GM21529 (cell line): ENCODE results near the gene HSD17B10.
"Not testable (repeated sequence)": the region's sequence is repeated elsewhere in the genome, so short reads cannot be mapped to it uniquely, and the experiment has no call there.

Experiments
- ATAC-seq: cut with Tn5 transposase; IDR thresholded peaks from one replicate; pipeline ENCODE4 v1.9.1; 2021; ENCODE audit not compliant: unreplicated experiment

HSD17B10 gene

DNA sequence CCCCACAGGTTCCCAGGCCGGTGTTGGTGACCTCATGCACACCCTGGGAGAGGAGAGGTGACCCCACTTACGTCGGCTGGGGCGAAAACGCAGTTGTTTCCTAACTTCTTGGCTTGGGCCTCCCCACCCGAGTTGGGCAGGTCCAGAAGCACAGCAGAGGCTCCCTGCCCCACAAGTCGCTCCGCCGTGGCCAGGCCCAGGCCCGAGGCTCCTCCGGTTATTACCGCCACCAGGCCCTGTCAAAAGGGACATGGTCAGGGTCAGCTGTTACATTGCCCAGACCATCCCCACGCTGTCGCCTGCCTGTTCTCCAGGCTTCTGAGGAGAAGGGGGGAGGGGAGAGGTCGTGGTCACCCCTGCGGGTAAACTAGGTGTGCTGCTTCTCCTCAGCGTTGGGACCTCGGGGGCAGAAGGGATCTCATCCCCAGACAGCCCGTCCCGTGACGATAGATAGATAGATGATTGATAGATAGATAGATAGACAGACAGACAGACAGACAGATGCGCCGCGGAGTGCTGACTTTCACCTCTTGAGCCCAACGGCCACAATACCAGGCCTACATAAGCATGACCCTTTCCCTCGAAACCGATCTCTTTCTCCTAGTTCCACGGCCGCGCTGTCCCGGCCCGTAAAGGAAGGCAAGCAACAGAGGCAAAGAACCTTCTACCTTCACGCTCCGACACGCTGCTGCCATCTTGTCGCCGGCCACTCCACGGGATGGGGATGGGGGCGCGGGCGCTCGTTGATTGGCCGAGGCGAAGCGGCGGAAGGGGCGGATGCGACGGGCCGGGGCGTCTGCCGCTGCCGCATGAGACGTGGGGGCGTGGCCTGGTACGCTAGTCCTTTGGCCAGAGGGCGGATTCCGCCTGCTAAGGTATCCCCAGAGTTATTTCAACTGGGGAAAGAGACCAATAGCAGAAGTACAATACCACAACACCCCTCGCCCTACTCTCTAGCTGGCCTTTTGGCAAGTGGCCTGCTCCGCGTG lies at the start of gene HSD17B10:
Gene HSD17B10, minus strand, starts transcription at position 720 of the 989 bp plus-strand sequence. Its CDS starts 25 bp downstream, at position 695.
- ATAC-seq = peak; percentile 94

DNA sequence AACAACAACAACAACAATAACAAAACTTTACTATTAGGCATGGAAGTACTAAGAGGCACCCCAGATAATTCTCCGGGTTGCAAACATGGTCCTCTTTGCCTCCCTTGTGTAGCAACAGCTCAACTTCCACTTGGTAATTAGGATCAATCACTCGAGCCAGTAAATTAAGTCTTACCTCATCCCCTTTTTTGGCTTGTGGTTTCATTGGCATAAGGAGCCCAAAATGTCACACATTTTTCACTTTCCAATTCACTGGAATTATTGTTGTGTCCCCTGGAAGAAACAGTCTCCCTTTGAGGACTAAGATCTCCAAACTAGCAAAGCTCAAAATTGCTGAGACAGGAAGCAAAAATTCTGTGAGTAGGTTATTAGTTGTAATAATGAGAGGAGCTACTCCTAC lies 49.2 kb upstream of the HSD17B10 start:
- no peak for ATAC-seq

DNA sequence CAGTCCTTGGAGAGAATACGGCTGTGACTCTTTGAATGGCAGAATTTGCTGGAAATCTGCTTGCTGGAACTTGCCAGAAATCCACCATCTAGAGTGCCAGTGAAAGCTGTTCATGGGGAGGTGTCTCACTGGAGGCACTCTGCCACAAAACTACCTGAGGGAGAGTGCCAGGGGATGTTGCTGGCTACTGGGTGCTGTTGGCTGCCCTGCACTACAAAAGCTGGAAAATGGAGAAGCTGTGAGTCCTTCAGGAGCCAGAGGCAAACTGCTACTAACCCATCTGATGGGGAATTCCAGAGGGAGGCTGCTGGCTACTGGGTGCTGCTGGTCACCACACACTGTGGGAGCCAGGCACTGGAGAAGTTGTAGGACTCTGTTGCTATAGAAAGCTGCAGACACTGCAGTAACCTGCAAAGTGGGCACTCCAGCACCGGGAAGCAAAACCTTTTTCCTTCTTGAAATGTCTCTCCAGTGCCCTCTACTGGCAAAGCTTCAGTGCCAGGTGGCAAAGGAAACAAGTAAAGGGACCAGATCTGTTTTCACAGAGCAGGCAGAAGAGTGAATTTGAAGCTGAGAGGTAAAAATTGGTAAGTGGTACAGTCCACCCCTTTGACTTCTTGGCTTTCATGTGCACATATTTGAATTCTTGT lies 47.8 kb upstream of the HSD17B10 start:
- no peak for ATAC-seq

GRCh38 chrX:53481093-53481492 lies 46.9 kb upstream of the HSD17B10 start:
- no peak for ATAC-seq

GRCh38 chrX:53479301-53479700 lies 45.1 kb upstream of the HSD17B10 start:
- ATAC-seq = no peak

DNA sequence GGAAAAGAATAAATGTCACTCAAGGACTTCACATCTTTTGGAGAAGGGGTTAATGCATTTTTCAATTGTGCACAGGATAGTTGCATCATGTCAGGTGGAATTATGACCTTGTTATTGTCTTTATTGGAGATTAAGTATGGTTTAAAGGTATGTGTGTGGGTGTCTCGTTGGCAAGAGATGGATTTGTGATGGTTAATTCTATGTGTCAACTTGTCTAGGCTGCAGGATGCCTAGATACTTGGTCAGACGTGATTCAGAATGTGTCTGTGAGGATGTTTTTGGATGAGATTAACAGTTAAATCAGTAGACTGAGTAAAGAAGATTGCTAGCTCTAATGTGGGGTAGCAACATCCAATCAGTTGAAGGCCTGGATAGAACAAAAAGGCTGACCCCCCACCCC lies 42.2 kb upstream of the HSD17B10 start:
- ATAC-seq = no peak

DNA sequence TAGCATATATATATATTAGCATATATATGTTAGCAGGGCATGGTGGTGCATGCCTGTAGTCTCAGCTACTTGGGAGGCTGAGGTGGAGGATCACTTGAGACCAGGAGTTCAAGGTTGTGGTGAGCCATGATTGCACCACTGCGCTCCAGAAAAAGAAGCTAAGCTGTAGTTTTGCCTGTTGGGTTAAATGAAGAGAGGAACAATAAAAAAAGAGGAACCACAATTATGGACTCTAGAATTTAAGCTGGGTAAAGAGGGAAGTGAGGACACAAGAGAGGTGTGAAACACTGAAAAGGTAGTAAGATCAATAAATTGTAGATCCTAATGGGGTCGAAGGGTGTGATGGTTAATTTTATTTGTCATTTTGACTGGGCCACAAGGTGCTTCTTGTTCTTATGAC lies 40.5 kb upstream of the HSD17B10 start:
- ATAC-seq = no peak

DNA sequence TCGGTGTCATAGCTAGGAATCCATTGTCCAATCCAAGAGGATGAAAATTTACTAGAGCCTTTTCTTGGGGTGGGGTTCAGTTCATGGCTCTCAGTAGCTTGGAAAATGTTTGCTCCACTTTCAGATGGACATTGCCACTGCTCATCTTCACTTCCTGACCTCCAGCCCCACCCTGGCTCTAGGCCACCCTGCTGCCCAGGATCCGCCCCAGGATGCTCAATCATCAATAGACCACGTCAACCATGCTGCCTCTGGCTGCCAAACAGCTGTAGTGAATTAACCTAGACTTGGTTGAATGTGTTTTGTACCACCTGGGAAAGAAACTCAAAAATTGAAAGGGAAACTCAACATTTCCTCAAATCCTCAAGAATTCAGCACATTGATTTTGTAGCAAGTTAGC lies 37.2 kb upstream of the HSD17B10 start:
- ATAC-seq = no peak

- not testable (repeated sequence) for ATAC-seq
These were observed 34.5 kb upstream of the HSD17B10 start for GRCh38 chrX:53468659-53469058.

DNA sequence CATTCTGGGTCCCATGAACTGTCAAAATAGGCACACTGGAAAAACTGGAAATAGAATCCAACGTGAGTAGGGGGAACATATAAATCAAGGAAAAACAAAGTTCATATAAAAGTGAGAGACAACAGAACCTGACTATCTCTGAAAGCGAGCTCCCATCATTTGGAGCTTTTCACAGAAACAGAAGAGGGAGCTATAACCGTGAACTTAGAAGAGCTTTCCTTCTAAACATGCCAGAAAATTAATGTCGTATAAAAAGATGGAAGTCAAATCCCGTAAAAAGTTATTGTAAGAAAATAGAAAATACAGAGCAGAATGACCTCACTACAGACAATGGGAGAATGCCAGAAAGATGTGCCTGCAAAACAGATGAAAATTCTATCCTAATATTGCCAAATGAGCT lies 23.9 kb upstream of the HSD17B10 start:
- no peak for ATAC-seq

GRCh38 chrX:53456254-53456653 lies 22.1 kb upstream of the HSD17B10 start:
- ATAC-seq = no peak

DNA sequence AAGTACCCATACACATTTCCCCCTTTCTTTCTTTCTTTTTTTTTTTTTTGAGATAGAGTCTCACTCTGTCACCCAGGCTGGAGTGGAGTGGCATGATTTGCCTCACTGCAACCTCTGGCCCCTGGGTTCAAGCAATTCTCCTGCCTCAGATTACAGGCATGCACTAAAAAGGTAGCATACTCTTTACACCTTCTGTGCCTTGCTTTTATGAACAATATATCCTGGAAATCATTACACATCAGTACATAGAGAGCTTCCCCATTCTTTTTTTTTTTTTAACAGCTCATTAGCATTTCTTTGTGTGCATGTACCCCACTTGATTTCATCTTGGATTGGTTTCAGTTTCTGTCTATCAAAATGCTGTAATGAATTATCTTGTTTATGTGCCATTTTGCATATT lies 18.6 kb upstream of the HSD17B10 start:
- no peak for ATAC-seq

GRCh38 chrX:53449632-53450031 lies 15.5 kb upstream of the HSD17B10 start:
- ATAC-seq = no peak

GRCh38 chrX:53447441-53447840 lies 13.3 kb upstream of the HSD17B10 start:
- no peak for ATAC-seq

DNA sequence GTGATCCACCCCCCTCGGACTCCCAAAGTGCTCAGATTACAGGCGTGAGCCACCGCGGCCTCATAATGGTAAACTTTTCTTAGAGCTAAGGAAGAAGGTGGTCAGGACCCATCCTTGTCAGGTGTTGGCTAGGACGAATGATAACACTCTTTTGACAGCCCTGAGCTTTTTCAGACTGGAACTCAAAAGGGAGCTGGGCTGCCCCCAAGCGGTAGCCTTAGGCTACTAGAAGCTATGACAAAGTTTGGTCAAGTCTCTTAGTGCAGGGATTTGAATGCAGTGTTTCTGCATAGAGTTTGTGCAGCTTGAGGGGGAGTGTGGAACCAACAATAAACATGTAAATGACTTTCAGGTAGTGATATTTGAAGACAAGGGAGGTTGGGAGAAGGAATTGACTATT lies 11.8 kb upstream of the HSD17B10 start:
- no peak for ATAC-seq

GRCh38 chrX:53442322-53442631 lies 8.1 kb upstream of the HSD17B10 start:
- no peak for ATAC-seq

DNA sequence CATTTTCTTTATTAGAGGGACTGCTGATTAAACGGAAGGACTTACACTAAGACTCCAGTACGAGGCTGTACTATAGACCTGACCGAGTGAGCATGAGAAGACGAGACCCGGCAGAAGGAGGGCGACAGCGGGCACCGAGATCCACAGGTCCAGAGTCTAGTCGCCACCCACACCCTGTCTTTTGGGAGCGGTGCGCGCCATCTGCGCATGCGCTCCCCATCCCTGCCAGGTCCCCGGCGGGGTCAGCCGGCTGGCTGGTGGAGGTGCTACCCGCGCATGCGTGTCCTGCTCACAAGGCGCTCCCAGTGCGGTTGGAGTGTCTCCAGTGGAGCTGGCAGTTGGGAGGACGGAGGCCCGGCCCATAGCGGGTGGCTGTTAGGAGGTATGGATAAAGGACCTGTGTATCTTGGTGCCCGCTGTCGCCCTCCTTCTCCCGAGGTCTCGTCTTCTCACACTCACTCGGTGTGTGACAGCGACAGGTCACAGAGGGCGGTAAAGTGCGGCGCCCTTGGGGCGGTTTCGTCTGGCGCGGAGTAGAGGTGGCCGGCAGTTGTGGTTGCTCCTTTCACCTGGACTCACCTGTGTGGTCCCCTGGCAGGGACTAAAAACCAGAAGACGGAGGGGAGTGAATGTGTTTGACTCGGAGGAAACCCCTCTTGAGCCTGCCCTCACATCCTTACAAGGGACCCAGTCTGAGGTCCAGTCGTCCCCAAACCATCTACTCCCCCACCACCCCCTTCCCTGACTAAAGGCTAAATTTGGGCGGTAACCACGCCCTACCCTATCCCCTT lies 7.6 kb upstream of the HSD17B10 start:
- peak; percentile 50 for ATAC-seq

- no peak for ATAC-seq
These were observed 6.7 kb upstream of the HSD17B10 start for GRCh38 chrX:53440621-53441517.

DNA sequence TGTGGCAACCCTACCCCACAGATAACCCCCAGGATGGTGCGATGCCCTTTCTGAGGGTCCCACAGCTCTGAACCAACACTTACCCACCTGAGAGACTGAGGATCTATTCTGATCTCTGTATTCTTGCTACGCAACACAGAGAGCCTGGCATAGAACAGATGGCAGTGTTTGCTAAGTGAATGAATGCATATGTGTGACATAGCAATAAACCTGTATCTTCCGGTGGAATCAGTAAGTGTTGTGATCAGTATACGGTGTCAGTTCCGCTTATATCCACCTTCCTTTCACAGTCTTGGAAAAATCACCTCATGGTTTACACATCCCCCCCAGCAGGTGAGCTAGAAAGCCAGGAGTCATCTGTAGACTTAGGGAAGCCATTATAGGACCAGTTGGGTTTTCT lies 5.9 kb upstream of the HSD17B10 start:
- no peak for ATAC-seq

DNA sequence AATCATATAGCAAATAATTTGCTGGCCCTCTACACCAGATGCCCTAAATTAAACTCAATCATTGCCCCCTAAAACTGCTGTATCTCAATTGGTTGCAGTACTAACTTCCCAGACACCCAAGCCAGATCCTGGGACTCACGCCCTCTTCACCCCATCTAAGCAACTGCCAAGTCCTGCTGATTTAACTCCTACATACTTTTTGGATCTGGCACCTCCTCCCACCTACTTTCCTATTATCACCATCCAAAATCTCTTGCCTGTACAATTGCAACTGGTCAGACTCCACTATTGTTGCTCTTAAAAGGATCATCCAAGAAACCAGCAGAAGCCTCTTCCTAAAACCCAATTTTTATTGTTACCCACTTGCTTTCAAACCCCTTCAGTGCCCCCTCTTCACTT lies 4.7 kb upstream of the HSD17B10 start:
- ATAC-seq = no peak
